ENCODE measurements around the gene TTC17.

GRCh38 chr11:43393765-43394355 lies 35.1 kb downstream of the TTC17 start:
- TF ChIP-seq CTCF (IDR thresholded peaks at IDR 0.05; ENCODE audit: insufficient read depth, low read length, poor library complexity, severe bottlenecking) (no peak), EZH2phosphoT487 (conservative IDR thresholded peaks at IDR 0.05; ENCODE audit: low read length) (no peak)

Measured in SU-DHL-6 (cell line).